ENCODE measurements around the gene MPC1.
"Not testable (repeated sequence)": the region's sequence is repeated elsewhere in the genome, so short reads cannot be mapped to it uniquely, and the experiment has no call there.

The MPC1 gene

DNA sequence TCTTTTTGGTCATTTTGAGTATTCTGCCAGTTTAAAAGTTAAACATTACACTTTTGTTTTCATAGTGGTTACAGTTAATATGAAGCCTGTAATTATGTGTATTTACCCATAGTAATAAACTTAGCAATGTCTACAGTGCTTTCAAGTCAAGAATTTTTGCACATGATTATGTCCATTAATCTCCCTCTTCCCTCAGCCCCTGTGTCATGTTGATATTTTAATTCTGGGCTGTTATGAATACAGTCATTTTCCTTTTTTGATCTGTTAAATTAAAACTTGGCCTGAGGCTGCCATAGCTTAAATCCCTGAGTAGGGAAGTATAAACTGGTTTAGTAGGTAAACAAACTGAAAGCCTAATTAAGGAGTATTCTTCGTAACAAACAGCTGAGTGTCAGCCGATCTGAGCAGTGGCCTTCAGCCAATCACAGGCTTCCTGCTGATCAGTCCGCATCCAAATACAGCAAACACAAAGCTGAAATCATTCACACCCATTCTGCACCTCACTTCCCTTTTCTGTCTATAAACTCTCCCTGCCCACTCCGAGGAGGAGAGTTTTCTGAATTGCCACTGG is 30.9 kb downstream of the MPC1 start:
- peak; percentile 58 for DNase-seq (ENCODE audit: low read depth)
- no peak overlapping the region for H3K4me3 ChIP-seq (ENCODE audit: low read depth, low read length)
- TF ChIP-seq, protein P1, sequence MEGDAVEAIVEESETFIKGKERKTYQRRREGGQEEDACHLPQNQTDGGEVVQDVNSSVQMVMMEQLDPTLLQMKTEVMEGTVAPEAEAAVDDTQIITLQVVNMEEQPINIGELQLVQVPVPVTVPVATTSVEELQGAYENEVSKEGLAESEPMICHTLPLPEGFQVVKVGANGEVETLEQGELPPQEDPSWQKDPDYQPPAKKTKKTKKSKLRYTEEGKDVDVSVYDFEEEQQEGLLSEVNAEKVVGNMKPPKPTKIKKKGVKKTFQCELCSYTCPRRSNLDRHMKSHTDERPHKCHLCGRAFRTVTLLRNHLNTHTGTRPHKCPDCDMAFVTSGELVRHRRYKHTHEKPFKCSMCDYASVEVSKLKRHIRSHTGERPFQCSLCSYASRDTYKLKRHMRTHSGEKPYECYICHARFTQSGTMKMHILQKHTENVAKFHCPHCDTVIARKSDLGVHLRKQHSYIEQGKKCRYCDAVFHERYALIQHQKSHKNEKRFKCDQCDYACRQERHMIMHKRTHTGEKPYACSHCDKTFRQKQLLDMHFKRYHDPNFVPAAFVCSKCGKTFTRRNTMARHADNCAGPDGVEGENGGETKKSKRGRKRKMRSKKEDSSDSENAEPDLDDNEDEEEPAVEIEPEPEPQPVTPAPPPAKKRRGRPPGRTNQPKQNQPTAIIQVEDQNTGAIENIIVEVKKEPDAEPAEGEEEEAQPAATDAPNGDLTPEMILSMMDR (IDR thresholded peaks at IDR 0.05; ENCODE audit: low read depth, low read length, missing control alignments), result no peak

DNA sequence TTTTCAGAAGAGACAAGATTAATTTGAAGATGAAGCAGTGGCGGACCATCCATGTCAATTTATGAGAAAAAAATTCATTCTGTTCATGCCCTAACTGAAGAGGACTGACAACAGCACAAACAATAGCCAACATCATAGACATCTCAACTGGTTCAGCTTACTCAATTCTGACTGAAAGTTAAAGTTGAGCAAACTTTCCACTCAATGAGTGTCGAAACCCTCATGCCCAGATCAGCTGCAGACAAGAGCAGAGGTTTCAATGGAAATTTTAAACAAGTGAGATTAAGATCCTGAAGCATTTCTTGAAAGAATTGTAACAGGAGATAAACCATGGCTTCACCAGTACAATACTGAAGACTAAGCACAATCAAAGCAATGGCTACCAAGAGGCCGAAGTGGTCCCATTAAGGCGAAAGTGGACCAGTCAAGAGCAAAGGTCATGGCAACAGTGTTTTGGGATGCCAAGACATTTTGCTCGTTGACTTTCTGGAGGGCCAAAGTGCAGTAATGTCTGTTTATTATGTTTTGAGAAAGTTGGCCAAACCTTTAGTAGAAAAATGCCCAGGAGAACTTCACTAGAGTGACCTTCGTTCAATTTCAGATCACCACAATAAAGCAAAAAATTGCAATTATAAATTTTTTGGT is 34.3 kb downstream of the MPC1 start:
- DNase-seq (ENCODE audit: low read depth), result no peak
- TF ChIP-seq, protein P1 (IDR thresholded peaks at IDR 0.05; ENCODE audit: low read depth, low read length, missing control alignments), result no peak
- no peak overlapping the region for H3K4me3 ChIP-seq (ENCODE audit: low read depth, low read length)

DNA sequence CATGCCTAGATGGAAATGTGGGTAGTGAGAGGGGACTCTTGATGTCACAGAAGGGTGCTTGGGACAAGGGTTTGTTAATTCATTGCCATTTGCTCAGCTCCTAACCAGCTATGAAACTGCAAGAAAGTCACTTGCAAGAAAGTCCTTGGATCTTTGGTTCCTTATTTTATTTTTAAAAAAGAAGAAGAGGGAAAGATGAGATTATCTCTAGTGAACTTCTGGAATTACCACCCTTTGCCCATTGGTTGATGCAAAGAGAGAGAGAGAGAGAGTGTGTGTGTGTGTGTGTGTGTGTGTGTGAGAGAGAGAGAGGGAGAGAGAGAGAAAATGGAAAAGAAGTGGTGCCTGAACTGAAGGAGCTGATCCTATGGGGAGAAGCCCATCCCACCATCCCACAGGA is 35.8 kb downstream of the MPC1 start:
- no peak for DNase-seq (ENCODE audit: low read depth)
- no peak overlapping the region for H3K4me3 ChIP-seq (ENCODE audit: low read depth, low read length)
- TF ChIP-seq, protein P1 (IDR thresholded peaks at IDR 0.05; ENCODE audit: low read depth, low read length, missing control alignments), result no peak

DNA sequence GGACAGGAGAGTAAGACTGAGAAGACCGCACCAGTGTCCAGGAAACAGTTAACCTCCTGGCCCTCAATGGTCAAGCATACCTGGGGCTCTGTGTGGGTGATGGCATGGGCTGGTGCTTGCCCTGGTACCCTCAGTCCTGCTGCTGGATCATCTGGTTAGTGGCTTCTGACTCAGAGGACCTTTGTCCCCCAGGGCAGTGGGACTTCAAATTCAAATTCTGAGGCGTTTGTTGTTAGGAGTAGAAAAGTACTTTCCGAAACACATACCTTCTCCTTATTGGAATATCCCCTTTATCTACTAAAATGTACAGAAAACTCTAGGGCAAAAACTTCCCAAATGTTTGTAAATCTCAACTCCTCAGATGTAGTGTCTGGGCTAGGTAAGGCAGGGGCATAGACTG is 36.3 kb downstream of the MPC1 start:
- TF ChIP-seq, protein P1 (IDR thresholded peaks at IDR 0.05; ENCODE audit: low read depth, low read length, missing control alignments), result no peak
- no peak for DNase-seq (ENCODE audit: low read depth)
- no peak overlapping the region for H3K4me3 ChIP-seq (ENCODE audit: low read depth, low read length)

DNA sequence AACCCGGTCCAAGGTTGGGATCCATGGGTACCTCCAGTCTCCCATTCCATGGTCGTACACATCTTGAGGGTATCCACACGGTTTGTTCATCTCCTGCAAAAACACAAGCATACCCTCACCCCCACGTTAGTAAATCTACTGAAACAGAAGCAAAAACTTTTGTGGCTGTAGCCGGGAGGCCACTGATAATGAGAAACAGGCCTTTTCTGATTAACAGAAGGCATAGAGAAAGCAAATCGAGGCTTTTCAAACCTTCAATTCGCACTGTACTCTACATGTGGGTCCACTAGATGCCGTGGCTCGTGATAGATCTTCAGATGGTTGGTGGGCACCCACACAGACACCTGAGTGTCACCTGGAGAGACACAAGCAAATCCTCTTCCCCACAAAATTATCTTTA is 37.1 kb downstream of the MPC1 start:
- not testable (repeated sequence) for DNase-seq (ENCODE audit: low read depth); H3K4me3 ChIP-seq (ENCODE audit: low read depth, low read length)

DNA sequence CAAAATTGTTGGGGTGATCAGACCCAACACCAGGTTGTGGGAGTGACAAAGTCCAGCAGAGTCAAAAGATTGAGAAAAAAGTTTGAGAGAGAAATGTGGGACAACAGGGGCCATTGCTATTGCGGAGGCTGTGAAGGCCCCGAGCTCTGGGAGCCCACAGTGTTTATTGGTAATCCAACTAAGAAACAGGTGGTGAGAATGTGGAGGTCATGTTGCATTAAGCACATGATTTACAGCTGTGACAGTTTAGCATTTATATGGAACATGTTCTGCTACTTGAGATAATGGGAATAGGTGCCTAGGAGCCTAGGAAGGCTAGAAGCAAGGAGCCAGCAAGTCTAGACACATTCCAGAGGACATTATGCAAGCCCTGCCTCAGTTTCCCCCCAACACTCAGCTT is 37.8 kb downstream of the MPC1 start:
- DNase-seq (ENCODE audit: low read depth), result not testable (repeated sequence)

DNA sequence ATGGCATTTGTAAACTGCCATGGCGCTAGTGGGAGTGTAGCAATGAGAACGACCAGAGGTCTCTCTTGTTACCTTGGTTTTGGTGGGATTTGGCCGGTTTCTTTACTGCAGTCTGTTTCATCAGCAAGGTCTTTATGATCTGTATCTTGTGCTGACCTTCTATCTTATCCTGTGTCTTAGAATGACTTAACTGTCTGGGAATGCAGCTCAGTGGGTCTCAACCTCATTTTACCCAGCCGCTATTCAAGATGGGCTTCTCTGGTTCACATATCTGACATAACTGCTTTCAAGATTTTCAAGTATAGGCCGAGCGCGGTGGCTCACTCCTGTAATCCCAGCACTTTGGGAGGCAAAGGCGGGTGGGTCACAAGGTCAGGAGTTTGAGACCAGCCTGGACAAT is 38.5 kb downstream of the MPC1 start:
- TF ChIP-seq, protein P1 (IDR thresholded peaks at IDR 0.05; ENCODE audit: low read depth, low read length, missing control alignments), result no peak
- H3K4me3 ChIP-seq (ENCODE audit: low read depth, low read length), result no peak overlapping the region
- no peak for DNase-seq (ENCODE audit: low read depth)

More for the DNA sequence above, 37.8 kb downstream of the MPC1 start:
- H3K4me3 ChIP-seq (ENCODE audit: low read depth, low read length), result not testable (repeated sequence)

DNA sequence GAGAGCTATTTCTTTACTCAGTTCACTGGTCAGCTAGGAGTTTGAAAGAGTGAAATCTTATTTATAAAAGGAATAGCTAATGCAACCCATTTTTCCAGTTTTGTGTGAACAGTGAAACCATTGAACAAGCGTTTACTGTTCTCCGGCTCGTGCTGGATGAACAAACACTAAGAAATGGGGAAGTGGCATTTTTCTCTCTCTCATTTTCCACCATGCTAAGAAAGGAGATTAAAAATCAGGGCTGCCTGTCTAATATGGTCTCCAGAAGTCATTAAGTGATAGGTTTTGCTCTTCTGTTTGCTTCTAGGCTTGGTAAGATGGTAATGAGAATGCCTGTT is 39.6 kb downstream of the MPC1 start:
- peak overlapping the region; percentile 99 for H3K4me3 ChIP-seq (ENCODE audit: low read depth, low read length)

More for the DNA sequence above, 39.6 kb downstream of the MPC1 start:
- no peak for DNase-seq (ENCODE audit: low read depth)
- TF ChIP-seq, protein P1 (IDR thresholded peaks at IDR 0.05; ENCODE audit: low read depth, low read length, missing control alignments), result no peak

Data from GM12864 (cell line).